HG03457 (cell line): Measurements from ENCODE around the gene KCNIP3.
"Not testable (repeated sequence)": the region's sequence is repeated elsewhere in the genome, so short reads cannot be mapped to it uniquely, and the experiment has no call there.

Experiments used
- ATAC-seq: cut with Tn5 transposase; IDR thresholded peaks from one replicate; pipeline ENCODE4 v1.9.1; 2021; ENCODE audit warnings: moderate number of reproducible peaks; ENCODE audit not compliant: unreplicated experiment

The KCNIP3 gene

GRCh38 chr2:95382686-95383634 is 85.8 kb downstream of the KCNIP3 start:
- no peak for ATAC-seq

- no peak for ATAC-seq
Observed at GRCh38 chr2:95383635-95384027, 86.5 kb downstream of the KCNIP3 start.

GRCh38 chr2:95384854-95385569 is 87.9 kb downstream of the KCNIP3 start:
- no peak for ATAC-seq

- ATAC-seq: no peak
Observed at GRCh38 chr2:95385570-95385984, 88.4 kb downstream of the KCNIP3 start.

DNA sequence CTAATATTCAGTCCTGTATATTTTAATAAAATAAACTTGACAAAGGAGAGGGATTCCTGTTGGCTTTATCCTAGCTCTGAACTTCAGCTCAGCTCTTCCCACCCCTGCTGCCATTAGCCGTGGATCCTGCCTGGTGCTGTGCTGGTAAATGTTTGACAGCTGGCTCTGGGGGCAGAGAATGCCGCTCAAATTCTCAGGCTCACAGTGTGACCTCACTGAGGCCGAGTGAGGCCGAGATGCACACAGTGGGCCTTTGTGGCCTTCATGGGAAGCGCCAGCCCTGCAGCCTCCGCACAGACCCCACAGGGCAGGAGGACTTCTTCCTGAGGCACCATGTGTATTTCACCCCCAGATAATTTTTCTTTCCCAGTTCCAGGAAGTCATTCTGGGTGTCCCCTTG is 88.9 kb downstream of the KCNIP3 start:
- ATAC-seq: no peak

- ATAC-seq: no peak
Observed at GRCh38 chr2:95387358-95387757, 90.2 kb downstream of the KCNIP3 start.

- no peak for ATAC-seq
Observed at GRCh38 chr2:95388091-95388692, 91.0 kb downstream of the KCNIP3 start.

DNA sequence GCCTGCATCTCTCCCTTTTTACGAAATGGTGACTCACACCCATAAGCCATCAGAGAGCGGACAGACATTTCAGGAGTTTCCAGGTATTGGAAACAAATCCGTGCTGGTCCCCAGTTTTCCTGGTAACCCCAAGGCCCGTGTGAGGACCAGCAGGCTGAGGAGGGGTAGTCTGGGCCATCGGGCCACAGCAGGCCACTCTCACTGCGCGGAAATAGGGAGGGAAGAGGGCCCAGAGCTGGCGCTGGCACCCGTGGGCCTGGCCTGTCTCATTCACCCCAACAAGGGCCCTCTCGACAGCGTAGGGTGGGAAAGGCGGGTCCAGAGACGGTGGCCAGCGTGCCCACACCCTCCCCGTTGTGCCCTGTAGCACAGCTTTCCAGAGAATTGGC is 91.7 kb downstream of the KCNIP3 start:
- no peak for ATAC-seq

DNA sequence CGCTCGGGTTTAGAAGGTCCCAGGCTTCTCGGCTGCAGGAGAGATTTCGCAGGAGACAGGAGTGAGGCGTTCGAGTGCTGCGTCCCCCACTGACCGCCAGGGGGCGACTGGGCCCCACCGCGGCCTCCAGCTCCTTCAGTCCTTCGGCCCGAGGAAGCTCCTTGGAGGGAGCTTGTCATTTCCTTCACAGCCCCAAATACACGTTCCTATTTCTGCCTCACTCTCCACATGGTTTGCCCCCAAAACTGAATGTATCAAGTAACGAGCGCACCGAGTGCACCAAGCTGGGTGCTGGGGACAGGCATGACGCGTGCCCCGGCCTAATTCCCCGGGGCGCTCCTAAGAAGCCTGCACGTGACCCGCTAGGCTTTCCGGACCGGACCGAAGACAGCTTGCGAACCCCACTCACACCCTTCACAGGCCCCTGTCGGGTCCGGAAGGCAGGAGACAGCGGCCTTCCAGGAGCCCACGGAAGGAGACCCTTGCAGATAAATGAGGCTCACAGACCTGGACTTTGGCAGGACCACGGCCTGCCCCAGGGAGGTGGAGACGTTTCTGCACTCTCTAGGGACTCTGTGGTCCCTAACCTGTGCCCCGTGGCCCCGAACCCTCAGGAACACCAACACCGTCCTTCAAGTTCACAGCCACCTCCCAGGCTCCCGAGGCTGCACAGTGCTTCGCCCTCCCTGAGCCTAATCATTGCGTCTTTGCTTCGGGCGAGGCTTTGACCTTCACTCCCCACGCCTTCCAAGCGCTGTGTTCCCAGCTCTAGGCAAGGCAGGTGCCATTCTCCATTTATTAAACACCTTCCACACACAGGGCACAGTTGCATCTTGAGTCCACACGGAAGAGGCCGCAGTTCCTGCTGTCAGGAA is 92.3 kb downstream of the KCNIP3 start:
- ATAC-seq: no peak

DNA sequence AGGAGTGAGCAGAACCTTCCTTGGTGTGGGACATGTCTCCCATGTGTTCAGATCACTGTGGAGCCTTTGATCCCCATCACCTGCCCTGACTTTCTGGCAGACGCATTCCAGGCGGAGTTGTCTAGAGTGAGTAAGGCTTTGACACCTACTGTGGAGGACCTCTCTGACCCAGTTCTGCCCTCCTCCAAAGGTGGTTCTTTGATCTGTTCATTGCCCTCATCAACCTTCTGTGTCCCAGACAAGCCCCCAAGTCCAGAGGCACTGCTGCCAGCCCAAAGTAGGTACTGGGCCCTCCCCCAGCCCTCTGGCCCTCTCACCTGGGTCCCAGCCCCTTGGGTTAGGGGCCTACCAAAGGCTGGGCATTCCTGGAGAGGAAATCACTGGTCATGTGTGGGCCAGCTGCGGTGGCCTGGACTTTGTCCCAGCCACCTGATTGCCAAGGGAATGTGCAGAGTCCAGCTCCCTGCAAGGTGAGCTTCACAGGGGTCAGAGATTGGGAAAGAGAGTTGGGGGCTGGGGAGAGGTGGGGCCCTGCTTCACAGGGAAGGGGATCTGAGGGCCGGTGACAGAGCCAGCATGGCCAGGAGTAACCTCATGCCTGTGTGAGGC is 93.2 kb downstream of the KCNIP3 start:
- no peak for ATAC-seq

DNA sequence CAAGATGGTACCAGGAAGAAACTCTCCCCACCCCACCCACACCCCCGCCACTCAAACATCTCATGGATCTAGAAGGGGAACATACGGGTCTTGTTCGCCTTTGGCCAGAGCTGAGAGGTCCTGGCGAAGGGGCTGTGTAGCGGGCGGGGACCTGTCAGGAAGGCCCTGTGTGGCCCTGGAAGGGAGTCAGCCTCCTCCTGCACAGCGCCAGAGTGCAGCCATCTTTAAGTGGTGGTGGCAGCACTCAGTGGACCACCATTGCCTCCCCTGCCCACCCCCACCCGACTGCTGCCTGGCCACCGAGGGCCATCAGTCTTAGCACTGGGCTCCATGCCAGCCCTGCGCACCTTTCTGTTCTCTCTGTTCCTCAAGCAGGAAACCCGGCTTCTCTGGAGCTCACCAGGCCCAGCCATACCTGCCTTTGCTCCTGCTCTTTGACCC is 93.8 kb downstream of the KCNIP3 start:
- ATAC-seq: no peak

DNA sequence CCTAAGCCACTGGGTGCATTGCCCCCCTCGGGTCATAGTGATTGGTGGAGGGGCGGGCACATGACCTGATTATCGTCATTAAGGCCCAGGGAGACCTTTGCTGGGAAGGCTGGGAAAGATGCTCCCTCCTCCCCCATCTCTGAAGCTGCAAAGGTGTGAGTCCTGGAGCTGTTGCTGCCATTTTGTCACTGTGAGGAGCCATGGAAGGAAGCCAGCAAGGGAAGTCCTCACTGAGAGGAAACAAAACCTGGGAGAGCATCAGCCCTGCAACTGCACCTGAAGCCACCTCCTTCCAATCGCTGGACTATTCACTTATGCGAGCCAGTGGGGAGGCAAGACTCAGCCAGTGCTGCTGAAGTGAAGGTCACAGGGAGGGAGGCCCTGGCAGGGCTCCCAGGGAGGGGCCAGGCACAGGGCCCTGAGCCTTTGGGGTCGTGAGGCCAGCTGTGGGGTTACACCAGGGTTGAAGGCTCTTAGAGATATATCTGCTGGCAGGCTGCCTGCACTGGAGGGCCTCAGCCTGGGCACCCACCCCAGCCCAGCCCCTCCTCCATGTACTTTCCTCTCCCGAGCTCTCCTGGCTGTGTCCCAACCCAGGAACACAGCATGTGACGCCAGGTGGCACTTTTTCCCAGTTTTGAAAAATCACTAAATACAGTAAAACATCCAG is 94.6 kb downstream of the KCNIP3 start:
- ATAC-seq: no peak

DNA sequence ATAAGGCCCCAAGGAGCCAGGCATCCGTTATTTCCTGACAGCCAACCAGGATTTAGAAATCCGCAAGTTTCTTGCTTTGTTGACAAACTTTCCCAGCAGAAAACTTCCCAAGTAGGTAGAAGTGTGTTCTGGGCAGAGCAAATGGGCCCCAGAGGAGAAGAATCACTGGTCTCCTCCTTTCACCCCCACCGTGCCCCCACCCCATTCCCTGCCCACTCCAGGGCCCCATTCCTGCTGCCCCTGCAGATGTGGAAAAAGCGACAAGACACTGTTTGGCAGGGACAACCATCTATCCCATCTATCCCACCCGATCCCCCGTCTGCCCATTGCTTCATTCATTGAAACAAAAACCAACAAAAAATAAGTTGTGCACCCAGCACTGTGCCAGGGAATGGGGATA is 95.2 kb downstream of the KCNIP3 start:
- no peak for ATAC-seq

GRCh38 chr2:95392730-95393455 is 95.7 kb downstream of the KCNIP3 start:
- ATAC-seq: no peak

DNA sequence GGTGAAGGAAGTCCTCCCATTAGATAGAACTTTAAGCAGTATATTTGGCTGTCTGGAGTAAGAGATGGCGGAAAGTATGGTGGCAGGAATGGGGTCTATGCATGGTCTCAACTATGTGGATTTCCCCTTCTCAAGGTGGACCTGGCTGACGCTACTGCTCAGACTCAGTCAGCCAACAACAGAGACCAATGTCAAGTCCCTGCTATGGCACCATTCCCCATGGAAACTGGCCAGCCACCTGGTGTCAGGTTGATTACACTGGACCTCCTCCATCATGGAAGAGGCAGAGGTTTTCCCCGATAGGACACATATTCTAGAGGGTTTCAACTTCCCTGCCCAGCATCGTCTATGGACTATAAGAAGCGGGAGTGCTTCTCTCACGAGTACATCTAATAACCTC is 96.8 kb downstream of the KCNIP3 start:
- ATAC-seq: no peak

DNA sequence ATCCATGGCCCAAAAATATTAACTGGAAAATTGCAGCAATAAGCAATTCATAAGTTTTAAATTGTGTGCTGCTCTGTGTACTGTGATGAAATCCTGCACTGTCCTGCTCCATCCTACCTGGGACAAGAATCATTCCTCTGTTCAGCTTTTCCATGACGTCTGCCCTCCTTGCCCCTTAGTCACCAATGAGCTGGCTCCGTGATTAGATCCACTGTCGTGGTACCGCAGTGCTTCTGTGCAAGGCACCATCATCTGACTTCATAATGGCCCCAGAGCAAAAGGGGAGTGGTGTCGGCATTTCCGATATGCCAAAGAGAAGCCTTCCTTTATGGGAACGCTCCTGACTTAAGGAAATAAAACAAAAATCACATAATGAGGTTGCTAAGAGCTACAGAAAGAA is 101.9 kb downstream of the KCNIP3 start:
- ATAC-seq: no peak

DNA sequence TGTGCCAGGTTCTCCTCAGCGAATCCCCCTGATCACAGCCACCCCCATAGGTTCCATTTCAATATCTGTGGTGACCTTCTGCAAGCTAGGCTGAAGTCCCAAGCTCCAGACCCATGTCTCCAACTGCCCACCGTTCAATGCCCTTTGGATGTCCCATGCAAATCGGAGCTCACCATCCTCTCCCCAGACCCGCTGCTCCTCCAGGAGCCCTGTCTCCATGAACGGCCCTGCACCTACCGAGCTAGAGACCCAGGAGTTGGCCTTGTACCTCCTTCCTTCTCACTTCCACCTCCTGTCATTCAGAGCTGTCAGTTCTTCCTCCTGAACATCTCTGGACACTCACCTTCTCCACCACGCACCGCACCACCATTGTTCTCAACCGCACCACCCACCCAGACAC is 104.3 kb downstream of the KCNIP3 start:
- ATAC-seq: no peak

DNA sequence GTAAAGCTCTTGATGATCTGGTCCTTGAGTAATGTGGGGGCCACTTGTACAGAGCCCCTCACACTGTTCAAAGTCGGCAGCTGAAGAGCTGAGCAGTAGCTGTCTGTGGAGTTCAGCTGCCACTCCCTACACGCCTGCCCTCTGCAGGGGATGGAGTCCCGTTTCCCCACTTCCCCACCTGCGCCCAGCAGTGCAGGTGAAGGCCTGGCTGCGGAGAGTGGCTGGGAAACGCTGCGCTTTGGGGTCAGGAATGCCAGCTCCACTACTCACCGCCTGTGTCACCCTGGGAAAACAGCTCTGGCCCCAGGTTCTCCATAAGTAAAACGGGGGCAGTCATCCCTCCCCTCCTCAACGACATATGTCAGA is 104.8 kb downstream of the KCNIP3 start:
- not testable (repeated sequence) for ATAC-seq
